Thoracic aorta (tissue), 2 donors: ENCODE measurements around the gene JMJD8. TPM values are rescaled to one million over a fixed set of nuclear protein-coding genes. Genes with fewer than 3 reads are reported as not detected.

Experiments
- ATAC-seq: fragments of 150-250 bp; one replicate; pipeline ENCODE4 v1.8.0; 2017; ENCODE audit warnings: low read depth; ENCODE audit not compliant: insufficient number of reproducible peaks, low FRiP score
- DNase-seq: peaks from one replicate; pipeline ENCODE4 v3.0.0-alpha.2; 2020; ENCODE audit warnings: low spot score
- H3K27ac ChIP-seq, 2 donors: fragments of 200-600 bp; sonication (generic); 1 replicate in 1 of 2; 2 replicates in 1 of 2; pipeline ENCODE4 v1.5.1; 2016; ENCODE audit warnings: mild to moderate bottlenecking in 2 of 2, moderate library complexity in 2 of 2
- H3K27me3 ChIP-seq: fragments of 200-600 bp; sonication (generic); replicated peaks from 2 replicates; pipeline ENCODE4 v1.6.0; 2016; ENCODE audit warnings: mild to moderate bottlenecking; ENCODE audit not compliant: insufficient read depth
- H3K36me3 ChIP-seq: fragments of 200-600 bp; sonication (generic); one replicate; pipeline ENCODE4 v1.5.1; 2016
- H3K4me1 ChIP-seq, 2 donors: fragments of 200-600 bp; sonication (generic); 1 replicate in 1 of 2; 2 replicates in 1 of 2; pipeline versions ENCODE4 v1.5.1 to v1.6.0; 2016; ENCODE audit warnings: low read depth in 2 of 2, mild to moderate bottlenecking in 1 of 2; ENCODE audit not compliant: control insufficient read depth in 1 of 2
- H3K4me3 ChIP-seq: fragments of 200-600 bp; sonication (generic); 2 replicates; pipeline ENCODE4 v1.5.1; 2016; ENCODE audit warnings: mild to moderate bottlenecking
- H3K9me3 ChIP-seq: fragments of 200-600 bp; sonication (generic); 2 replicates; pipeline ENCODE4 v1.5.1; 2016
- total RNA-seq, 2 donors: library from RNA; depleted of rRNA; stranded (reverse); fragments of >200 nt; gene quantifications; one replicate each; pipeline versions ENCODE4 v1.1.0 to v1.2.3, GENCODE V29; 2016
- TF ChIP-seq, protein P1 (sequence below): fragments of 200-600 bp; sonication (generic); IDR thresholded peaks from one replicate; pipeline ENCODE4 v1.5.1; 2019; ENCODE audit warnings: antibody characterized with exemption

Gene JMJD8
- total RNA-seq, 2 donors from 2014 or later = 98.7 to 128 TPM

DNA sequence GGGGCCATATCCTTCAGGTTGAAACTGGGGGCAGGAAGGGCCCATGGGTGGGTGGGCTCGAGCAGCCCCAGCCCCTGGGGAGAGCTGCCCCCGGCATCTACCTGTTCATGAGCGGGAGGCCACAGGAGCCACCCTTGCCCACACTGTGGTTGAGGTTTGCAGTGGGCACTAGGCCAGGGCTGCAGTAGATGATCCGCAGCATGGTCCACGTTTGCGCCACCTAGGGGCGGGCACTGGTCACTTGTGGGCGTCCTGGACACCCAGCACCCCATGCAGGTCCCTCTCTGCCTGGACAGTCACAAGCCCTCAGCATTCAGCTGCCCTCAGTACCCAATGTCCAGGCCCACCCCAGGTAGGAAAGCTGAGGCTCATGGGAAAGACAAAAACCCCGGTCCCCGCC is 1.8 kb upstream of the JMJD8 start:
- H3K36me3 ChIP-seq = peaks cover 25% of the 10 kb centered on the region
- TF ChIP-seq, protein P1, sequence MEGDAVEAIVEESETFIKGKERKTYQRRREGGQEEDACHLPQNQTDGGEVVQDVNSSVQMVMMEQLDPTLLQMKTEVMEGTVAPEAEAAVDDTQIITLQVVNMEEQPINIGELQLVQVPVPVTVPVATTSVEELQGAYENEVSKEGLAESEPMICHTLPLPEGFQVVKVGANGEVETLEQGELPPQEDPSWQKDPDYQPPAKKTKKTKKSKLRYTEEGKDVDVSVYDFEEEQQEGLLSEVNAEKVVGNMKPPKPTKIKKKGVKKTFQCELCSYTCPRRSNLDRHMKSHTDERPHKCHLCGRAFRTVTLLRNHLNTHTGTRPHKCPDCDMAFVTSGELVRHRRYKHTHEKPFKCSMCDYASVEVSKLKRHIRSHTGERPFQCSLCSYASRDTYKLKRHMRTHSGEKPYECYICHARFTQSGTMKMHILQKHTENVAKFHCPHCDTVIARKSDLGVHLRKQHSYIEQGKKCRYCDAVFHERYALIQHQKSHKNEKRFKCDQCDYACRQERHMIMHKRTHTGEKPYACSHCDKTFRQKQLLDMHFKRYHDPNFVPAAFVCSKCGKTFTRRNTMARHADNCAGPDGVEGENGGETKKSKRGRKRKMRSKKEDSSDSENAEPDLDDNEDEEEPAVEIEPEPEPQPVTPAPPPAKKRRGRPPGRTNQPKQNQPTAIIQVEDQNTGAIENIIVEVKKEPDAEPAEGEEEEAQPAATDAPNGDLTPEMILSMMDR = no peak
- ATAC-seq = no peak
- no peak for DNase-seq
- H3K9me3 ChIP-seq = no peaks in the 10 kb centered on the region
- no peak overlapping the region for H3K4me3 ChIP-seq
- no peak overlapping the region for H3K27ac ChIP-seq
- no peaks in the 10 kb centered on the region for H3K27me3 ChIP-seq
- H3K4me1 ChIP-seq = peaks cover 41 to 57% of the 10 kb centered on the region in 2 donors

DNA sequence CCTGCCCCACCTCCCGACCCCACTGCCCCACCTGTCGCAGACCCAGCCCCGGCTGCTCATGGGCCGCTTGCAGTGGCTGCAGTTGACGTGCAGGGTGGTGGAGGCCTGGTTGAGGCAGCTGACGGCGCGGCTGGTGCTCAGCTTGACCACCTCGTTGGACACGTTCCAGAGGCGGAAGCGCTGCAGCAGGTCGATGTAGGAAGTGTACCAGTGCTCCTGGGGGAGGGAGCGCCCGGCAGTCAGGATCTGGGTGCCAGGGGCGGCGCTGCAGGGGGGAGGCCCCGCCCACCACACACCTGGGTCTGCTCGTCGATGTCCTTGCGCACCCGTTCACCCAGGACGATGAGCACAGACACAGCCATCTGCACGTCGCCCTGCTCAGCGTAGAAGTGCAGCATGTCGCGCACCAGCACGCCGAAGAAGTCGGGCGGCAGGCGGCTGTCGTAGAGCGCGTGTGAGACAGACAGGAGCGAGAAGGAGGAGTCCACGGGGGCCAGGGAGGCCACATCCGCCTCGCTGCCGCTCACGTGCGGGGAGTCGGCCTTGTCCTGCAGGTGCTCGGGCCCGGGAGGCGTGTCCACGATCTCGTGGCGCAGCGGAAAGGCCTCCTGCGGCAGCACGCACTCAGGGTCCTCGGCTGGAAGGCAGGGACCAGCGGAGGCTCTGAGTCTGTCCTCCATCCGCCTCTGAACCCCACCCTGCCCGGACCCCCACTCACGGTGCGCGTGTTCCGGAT is 995 bp upstream of the JMJD8 start:
- TF ChIP-seq, protein P1 = no peak
- H3K36me3 ChIP-seq = peaks cover 25% of the 10 kb centered on the region
- no peaks in the 10 kb centered on the region for H3K27me3 ChIP-seq
- H3K27ac ChIP-seq = no peak overlapping the region
- ATAC-seq = no peak
- H3K4me3 ChIP-seq = peak overlapping the region; percentile 87
- peaks cover 39 to 57% of the 10 kb centered on the region in 2 donors for H3K4me1 ChIP-seq
- H3K9me3 ChIP-seq = no peaks in the 10 kb centered on the region
- no peak for DNase-seq

DNA sequence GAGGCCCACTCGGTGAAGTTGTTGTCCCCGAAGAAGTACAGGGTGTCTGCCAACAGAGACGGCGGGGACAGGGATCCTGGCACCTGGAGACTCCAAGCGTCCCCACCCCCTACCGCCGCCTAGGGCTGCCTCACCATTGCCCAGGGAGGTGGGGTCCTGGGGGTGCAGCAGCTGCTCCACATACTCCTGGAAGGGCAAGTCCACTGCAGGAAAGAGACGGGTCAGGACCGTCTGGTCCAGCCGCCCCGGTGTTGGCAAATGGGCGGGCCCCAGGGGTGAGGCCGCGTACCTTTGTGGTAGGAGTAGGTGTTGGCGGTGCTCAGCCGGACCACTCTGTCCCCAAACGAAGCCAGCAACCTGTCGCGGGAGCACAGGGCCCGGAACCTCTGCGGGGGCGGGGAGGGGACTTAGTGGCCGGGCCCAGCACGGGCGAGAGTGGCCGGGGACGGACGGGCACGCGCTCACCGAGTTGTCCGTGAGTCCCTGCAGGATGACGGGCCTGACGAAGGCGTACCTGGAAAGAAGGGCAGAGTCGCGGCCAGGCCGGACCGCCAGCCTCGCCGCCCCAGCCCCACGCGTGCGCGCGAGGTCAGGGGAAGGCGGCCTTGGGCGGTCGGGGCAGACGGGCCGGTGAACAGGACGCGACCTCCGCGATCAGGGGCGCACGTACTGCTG is 601 bp downstream of the JMJD8 start:
- ATAC-seq = no peak
- Histone ChIP-seq H3K4me3 (peak overlapping the region; percentile 87), H3K4me1 (peaks cover 33 to 52% of the 10 kb centered on the region in 2 donors), H3K27me3 (no peaks in the 10 kb centered on the region), H3K27ac (no peak overlapping the region), H3K9me3 (no peaks in the 10 kb centered on the region), H3K36me3 (peaks cover 25% of the 10 kb centered on the region)
- TF ChIP-seq, protein P1 = no peak
- DNase-seq = no peak

DNA sequence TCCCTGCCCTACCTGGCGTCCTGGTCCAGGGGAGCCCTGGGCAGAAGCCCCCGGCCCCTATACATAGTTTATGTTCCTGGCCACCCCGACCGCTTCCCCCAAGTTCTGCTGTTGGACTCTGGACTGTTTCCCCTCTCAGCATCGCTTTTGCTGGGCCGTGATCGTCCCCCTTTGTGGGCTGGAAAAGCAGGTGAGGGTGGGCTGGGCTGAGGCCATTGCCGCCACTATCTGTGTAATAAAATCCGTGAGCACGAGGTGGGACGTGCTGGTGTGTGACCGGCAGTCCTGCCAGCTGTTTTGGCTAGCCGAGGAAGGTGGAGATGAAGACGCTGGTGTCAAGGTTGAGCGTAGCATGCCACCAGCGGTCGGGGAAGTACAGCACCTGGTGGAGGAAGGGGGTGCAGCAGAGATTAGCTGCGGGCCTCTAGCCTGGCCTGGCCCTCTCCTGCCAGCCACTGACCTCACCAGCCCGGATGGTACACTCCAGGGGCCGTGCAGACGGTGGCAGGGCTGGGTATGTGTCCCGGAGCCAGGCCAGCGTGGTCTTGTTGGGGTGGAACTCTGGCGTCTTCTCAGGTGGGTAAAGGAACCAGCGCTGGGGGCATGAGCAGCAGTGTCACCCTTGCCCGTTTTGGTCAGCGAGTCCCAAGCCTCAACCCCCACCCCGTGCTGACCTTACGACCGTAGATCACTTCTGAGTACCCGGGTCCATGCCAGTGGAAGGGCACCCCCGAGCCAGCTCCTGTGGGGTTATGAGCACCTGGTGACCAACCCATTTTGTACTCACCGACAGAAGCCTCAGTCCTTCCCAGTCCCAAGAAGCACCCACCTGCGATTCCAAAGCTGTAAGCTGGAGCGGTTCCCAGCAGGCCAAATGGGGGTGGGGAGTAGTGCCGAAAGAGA is 1.4 kb downstream of the JMJD8 start:
- no peak for DNase-seq
- Histone ChIP-seq H3K4me3 (peak overlapping the region; percentile 87), H3K27ac (no peak overlapping the region), H3K27me3 (no peaks in the 10 kb centered on the region), H3K4me1 (peaks cover 33 to 50% of the 10 kb centered on the region in 2 donors), H3K9me3 (no peaks in the 10 kb centered on the region), H3K36me3 (peaks cover 25% of the 10 kb centered on the region)
- ATAC-seq = no peak
- TF ChIP-seq, protein P1 = no peak
